MM.1S (cell line): Measurements from ENCODE around the gene CNN3.

ENCODE experiments used
- EZH2phosphoT487 ChIP-seq: fragments of 300-600 bp; sonication (generic); IDR thresholded peaks from 2 replicates; pipeline ENCODE4 v1.6.1; 2018; ENCODE audit warnings: antibody characterized with exemption, low read length
- TF ChIP-seq, protein P1 (sequence below): fragments of 300-600 bp; sonication (generic); IDR thresholded peaks from 2 replicates; pipeline ENCODE4 v1.5.1; 2016; ENCODE audit warnings: antibody characterized with exemption, low read length, mixed read lengths

DNA sequence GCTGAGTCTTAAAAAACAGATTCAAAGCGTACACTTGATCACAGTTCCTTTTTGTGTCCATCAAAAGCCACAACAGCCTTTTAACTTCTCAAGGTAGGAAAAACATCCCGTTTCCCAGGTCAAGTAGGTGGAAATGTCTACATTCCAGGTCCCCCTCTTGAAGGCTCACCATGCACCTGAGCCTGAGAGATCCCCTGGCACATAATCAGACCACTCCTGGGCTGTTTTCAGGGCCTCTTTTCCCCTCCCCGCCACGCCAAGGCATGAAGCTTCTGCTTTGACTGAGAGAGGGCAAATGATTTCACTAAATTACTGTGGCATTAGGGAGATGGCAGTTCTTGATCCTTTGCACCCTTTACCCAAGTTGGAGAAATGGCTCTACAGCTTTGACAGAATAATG is 21.7 kb downstream of the CNN3 start:
- TF ChIP-seq, protein P1, sequence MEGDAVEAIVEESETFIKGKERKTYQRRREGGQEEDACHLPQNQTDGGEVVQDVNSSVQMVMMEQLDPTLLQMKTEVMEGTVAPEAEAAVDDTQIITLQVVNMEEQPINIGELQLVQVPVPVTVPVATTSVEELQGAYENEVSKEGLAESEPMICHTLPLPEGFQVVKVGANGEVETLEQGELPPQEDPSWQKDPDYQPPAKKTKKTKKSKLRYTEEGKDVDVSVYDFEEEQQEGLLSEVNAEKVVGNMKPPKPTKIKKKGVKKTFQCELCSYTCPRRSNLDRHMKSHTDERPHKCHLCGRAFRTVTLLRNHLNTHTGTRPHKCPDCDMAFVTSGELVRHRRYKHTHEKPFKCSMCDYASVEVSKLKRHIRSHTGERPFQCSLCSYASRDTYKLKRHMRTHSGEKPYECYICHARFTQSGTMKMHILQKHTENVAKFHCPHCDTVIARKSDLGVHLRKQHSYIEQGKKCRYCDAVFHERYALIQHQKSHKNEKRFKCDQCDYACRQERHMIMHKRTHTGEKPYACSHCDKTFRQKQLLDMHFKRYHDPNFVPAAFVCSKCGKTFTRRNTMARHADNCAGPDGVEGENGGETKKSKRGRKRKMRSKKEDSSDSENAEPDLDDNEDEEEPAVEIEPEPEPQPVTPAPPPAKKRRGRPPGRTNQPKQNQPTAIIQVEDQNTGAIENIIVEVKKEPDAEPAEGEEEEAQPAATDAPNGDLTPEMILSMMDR: no peak
- TF ChIP-seq EZH2phosphoT487: no peak
